ENCODE measurements around the gene PIP5K1C.
A peak's percentile ranks its signal among the peaks of the same experiment; 100 is the strongest.

PIP5K1C gene

DNA sequence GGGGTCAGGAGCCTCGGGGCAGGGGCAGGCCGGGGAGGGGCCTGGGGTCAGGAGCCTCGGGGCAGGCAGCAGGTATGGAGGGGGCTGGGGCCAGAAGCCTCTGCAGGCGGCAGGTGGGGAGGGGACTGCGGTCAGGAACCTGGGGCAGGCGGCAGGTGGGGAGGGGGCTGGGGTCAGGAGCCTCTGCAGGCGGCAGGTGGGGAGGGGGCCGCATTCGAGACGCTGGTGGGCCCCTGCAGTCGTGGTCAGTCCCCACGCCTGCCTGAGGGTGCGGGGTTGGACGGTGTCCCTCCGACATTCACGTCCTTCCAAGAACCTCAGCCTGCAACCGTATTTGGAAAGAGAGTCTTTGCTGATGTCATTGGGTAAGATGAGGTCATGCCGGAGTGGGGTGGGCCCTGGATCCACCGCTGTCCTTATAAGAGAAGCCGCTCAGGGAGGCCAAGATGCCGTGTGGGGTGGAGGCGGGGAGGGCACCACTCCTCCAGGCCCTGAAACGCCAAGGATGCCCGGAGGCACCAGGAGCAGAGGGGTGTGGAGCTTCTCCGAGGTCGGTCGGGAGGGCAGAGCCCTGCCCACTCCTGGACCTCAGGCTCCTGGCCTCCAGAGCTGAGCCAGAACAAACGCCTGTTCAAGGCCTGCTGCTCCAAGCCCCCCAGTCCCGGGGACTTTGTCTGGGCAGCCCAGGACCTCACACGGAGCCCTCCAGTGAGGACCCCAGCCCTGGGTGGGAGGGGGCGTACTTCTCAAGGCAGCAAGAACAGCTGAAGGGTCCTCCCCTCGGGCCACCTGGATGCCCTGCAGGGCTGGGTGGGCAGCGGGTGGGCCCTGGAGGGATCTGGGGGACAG, 30.1 kb downstream of the PIP5K1C start:
- Histone ChIP-seq H2AK5ac (ENCODE audit: low read length, severe bottlenecking) (peak overlapping the region; percentile 85), H3K4me1 (ENCODE audit: control insufficient read depth, insufficient read depth, low read depth, low read length) (peaks cover 87% of the 10 kb centered on the region), H3K4ac (ENCODE audit: low read depth in 1 of 2, low read length in 2 of 2) (peak overlapping the region in 1 of 2 experiments; percentile 72), H3K79me1 (replicated peaks; ENCODE audit: low read length, poor library complexity, severe bottlenecking) (peaks cover 14% of the 10 kb centered on the region), H3K4me2 (ENCODE audit: low read length, poor library complexity, severe bottlenecking) (peak overlapping the region; percentile 19), H3K4me3 (ENCODE audit: insufficient read depth in 1 of 2, low read depth in 1 of 2, low read length in 2 of 2) (peak overlapping the region in 1 of 2 experiments; percentile 65), H2BK120ac (ENCODE audit: low read depth, low read length) (no peak overlapping the region), H3K23ac (ENCODE audit: low read length in 2 of 2) (no peak overlapping the region), H3K36me3 (ENCODE audit: control insufficient read depth in 1 of 2, insufficient read depth in 2 of 2, low read depth in 1 of 2, low read length in 2 of 2) (peaks cover 5 to 63% of the 10 kb centered on the region in 2 experiments), H4K8ac (ENCODE audit: low read length) (peak overlapping the region; percentile 79), H3K27ac (ENCODE audit: low read length, poor library complexity, severe bottlenecking) (peak overlapping the region; percentile 91), H3K9ac (ENCODE audit: low read length) (peak overlapping the region; percentile 95), H2BK5ac (ENCODE audit: low read depth, low read length, poor library complexity, severe bottlenecking) (peak overlapping the region; percentile 75), H2BK15ac (ENCODE audit: low read depth, poor library complexity, severe bottlenecking) (peak overlapping the region; percentile 35), H2BK12ac (ENCODE audit: low read length in 2 of 2) (peak overlapping the region in 1 of 2 experiments; percentile 65), H3K18ac (ENCODE audit: low read depth in 1 of 2, low read length in 2 of 2) (peak overlapping the region; percentile 55 to 65), H3K9me3 (ENCODE audit: control insufficient read depth, low read length) (no peaks in the 10 kb centered on the region), H2AFZ (ENCODE audit: low read depth, low read length) (no peak overlapping the region), H3K14ac (ENCODE audit: low read length in 2 of 2) (no peak overlapping the region), H3K27me3 (ENCODE audit: control insufficient read depth in 1 of 2, insufficient read depth in 1 of 2, low read length in 2 of 2) (no peaks in the 10 kb centered on the region), H4K91ac (ENCODE audit: low read length) (peak overlapping the region; percentile 79)
- 63% methylated on average over 32 of the region's 33 CpGs for WGBS
- DNase-seq = peak; percentile 91

GRCh38 chr19:3669082-3669946, 31.0 kb downstream of the PIP5K1C start:
- H3K14ac ChIP-seq (ENCODE audit: low read length in 2 of 2) = peak overlapping the region in 1 of 2 experiments; percentile 76
- H2BK120ac ChIP-seq (ENCODE audit: low read depth, low read length) = no peak overlapping the region
- DNase-seq = no peak
- peak overlapping the region; percentile 5 for H3K27ac ChIP-seq (ENCODE audit: low read length, poor library complexity, severe bottlenecking)
- H2AFZ ChIP-seq (ENCODE audit: low read depth, low read length) = no peak overlapping the region
- no peak overlapping the region for H2BK15ac ChIP-seq (ENCODE audit: low read depth, poor library complexity, severe bottlenecking)
- peak overlapping the region; percentile 29 for H3K9ac ChIP-seq (ENCODE audit: low read length)
- WGBS = 90% methylated on average over 39 of the region's 39 CpGs
- peak overlapping the region in 1 of 2 experiments; percentile 16 for H3K18ac ChIP-seq (ENCODE audit: low read depth in 1 of 2, low read length in 2 of 2)
- no peak overlapping the region for H3K4me2 ChIP-seq (ENCODE audit: low read length, poor library complexity, severe bottlenecking)
- no peak overlapping the region for H2BK5ac ChIP-seq (ENCODE audit: low read depth, low read length, poor library complexity, severe bottlenecking)
- peak overlapping the region; percentile 37 for H2AK5ac ChIP-seq (ENCODE audit: low read length, severe bottlenecking)
- H3K23ac ChIP-seq (ENCODE audit: low read length in 2 of 2) = no peak overlapping the region
- no peak overlapping the region for H3K4me3 ChIP-seq (ENCODE audit: insufficient read depth in 1 of 2, low read depth in 1 of 2, low read length in 2 of 2)
- H3K4me1 ChIP-seq (ENCODE audit: control insufficient read depth, insufficient read depth, low read depth, low read length) = peaks cover 93% of the 10 kb centered on the region
- no peaks in the 10 kb centered on the region for H3K9me3 ChIP-seq (ENCODE audit: control insufficient read depth, low read length)
- H3K36me3 ChIP-seq (ENCODE audit: control insufficient read depth in 1 of 2, insufficient read depth in 2 of 2, low read depth in 1 of 2, low read length in 2 of 2) = peaks cover 10 to 67% of the 10 kb centered on the region in 2 experiments
- H3K79me1 ChIP-seq (replicated peaks; ENCODE audit: low read length, poor library complexity, severe bottlenecking) = peaks cover 14% of the 10 kb centered on the region
- no peaks in the 10 kb centered on the region for H3K27me3 ChIP-seq (ENCODE audit: control insufficient read depth in 1 of 2, insufficient read depth in 1 of 2, low read length in 2 of 2)
- peak overlapping the region in 1 of 2 experiments; percentile 42 for H3K4ac ChIP-seq (ENCODE audit: low read depth in 1 of 2, low read length in 2 of 2)
- no peak overlapping the region for H4K8ac ChIP-seq (ENCODE audit: low read length)
- H4K91ac ChIP-seq (ENCODE audit: low read length) = peak overlapping the region; percentile 36
- peak overlapping the region in 1 of 2 experiments; percentile 29 for H2BK12ac ChIP-seq (ENCODE audit: low read length in 2 of 2)

DNA sequence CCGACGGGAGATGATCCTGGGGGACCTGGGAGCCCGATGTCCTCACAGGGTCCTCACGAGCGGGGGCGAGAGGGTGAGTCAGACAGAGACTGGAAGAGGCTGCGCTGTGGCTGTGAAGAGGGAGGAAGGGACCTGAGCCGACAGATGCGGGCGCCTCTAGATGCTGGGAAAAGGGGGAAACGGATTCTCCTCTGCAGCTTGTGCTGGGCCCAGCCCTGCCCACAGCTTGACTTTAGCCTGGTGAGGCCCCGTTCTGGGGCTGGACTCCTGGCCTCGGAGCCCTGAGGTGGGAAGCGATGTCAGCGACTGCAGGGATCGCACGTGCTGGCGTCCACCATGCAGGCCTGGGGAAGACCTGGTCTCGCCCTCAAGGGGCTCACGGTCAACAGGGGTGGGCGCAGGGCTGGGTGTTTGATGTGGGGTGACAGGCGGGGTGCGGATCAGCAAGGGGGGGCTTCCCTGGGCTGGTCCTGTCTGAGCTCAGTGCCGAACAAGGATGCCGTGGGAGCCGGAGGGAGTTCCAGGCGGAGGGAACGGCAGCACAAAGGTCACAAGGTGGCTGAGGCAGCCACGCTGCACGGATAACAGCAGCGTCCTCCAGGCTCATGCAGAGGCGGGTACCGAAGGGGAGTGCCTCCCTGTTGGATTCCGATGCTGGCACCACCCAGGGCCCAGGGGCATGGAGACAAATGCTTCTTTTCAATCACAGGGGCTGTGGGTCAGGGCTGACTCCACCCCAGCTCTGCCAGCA, 31.8 kb downstream of the PIP5K1C start:
- Histone ChIP-seq H3K9ac (ENCODE audit: low read length) (peak overlapping the region; percentile 32), H4K8ac (ENCODE audit: low read length) (peak overlapping the region; percentile 16), H3K4me1 (ENCODE audit: control insufficient read depth, insufficient read depth, low read depth, low read length) (peaks cover 87% of the 10 kb centered on the region), H3K27ac (ENCODE audit: low read length, poor library complexity, severe bottlenecking) (peak overlapping the region; percentile 10), H3K4ac (ENCODE audit: low read depth in 1 of 2, low read length in 2 of 2) (peak overlapping the region in 1 of 2 experiments; percentile 13), H2BK15ac (ENCODE audit: low read depth, poor library complexity, severe bottlenecking) (no peak overlapping the region), H3K27me3 (ENCODE audit: control insufficient read depth in 1 of 2, insufficient read depth in 1 of 2, low read length in 2 of 2) (no peaks in the 10 kb centered on the region), H3K36me3 (ENCODE audit: control insufficient read depth in 1 of 2, insufficient read depth in 2 of 2, low read depth in 1 of 2, low read length in 2 of 2) (peaks cover 18 to 69% of the 10 kb centered on the region in 2 experiments), H2BK120ac (ENCODE audit: low read depth, low read length) (no peak overlapping the region), H2AFZ (ENCODE audit: low read depth, low read length) (no peak overlapping the region), H3K79me1 (replicated peaks; ENCODE audit: low read length, poor library complexity, severe bottlenecking) (peaks cover 9% of the 10 kb centered on the region), H3K18ac (ENCODE audit: low read depth in 1 of 2, low read length in 2 of 2) (peak overlapping the region in 1 of 2 experiments; percentile 16), H3K4me3 (ENCODE audit: insufficient read depth in 1 of 2, low read depth in 1 of 2, low read length in 2 of 2) (no peak overlapping the region), H2AK5ac (ENCODE audit: low read length, severe bottlenecking) (peak overlapping the region; percentile 67), H3K4me2 (ENCODE audit: low read length, poor library complexity, severe bottlenecking) (no peak overlapping the region), H3K23ac (ENCODE audit: low read length in 2 of 2) (no peak overlapping the region), H2BK5ac (ENCODE audit: low read depth, low read length, poor library complexity, severe bottlenecking) (no peak overlapping the region), H3K14ac (ENCODE audit: low read length in 2 of 2) (peak overlapping the region in 1 of 2 experiments; percentile 35), H2BK12ac (ENCODE audit: low read length in 2 of 2) (peak overlapping the region; percentile 11 to 73), H3K9me3 (ENCODE audit: control insufficient read depth, low read length) (no peaks in the 10 kb centered on the region), H4K91ac (ENCODE audit: low read length) (no peak overlapping the region)
- DNase-seq = peak; percentile 55
- 72% methylated on average over 33 of the region's 34 CpGs for WGBS

All from mesenchymal stem cell (in vitro differentiated cells and primary cell).